Measurements from ENCODE around the gene NTM.

NTM gene

GRCh38 chr11:131656179-131656838 lies 285.9 kb downstream of the NTM start:
- DNase-seq, result no peak

GRCh38 chr11:131656839-131657211 lies 286.4 kb downstream of the NTM start:
- DNase-seq, result no peak

- DNase-seq, result no peak
These were observed 288.0 kb downstream of the NTM start for GRCh38 chr11:131658414-131658813.

- no peak for DNase-seq
These were observed 288.5 kb downstream of the NTM start for GRCh38 chr11:131658952-131659351.

GRCh38 chr11:131659931-131660330 lies 289.5 kb downstream of the NTM start:
- DNase-seq, result no peak

- DNase-seq, result no peak
These were observed 290.7 kb downstream of the NTM start for GRCh38 chr11:131661132-131661531.

- no peak for DNase-seq
These were observed 292.0 kb downstream of the NTM start for GRCh38 chr11:131662317-131662972.

- no peak for DNase-seq
These were observed 292.6 kb downstream of the NTM start for GRCh38 chr11:131662993-131663392.

GRCh38 chr11:131663405-131664200 lies 293.2 kb downstream of the NTM start:
- DNase-seq, result no peak

- DNase-seq, result no peak
These were observed 293.9 kb downstream of the NTM start for GRCh38 chr11:131664293-131664692.

GRCh38 chr11:131664816-131665215 lies 294.4 kb downstream of the NTM start:
- DNase-seq, result no peak

GRCh38 chr11:131665344-131665968 lies 295.0 kb downstream of the NTM start:
- no peak for DNase-seq

- DNase-seq, result no peak
These were observed 295.6 kb downstream of the NTM start for GRCh38 chr11:131666006-131666405.

- DNase-seq, result no peak
These were observed 296.2 kb downstream of the NTM start for GRCh38 chr11:131666617-131667016.

GRCh38 chr11:131667566-131667965 lies 297.2 kb downstream of the NTM start:
- no peak for DNase-seq

GRCh38 chr11:131668500-131669400 lies 298.3 kb downstream of the NTM start:
- DNase-seq, result peak in 1 of 2 experiments; percentile 3

GRCh38 chr11:131669401-131669780 lies 299.0 kb downstream of the NTM start:
- DNase-seq, result no peak

GRCh38 chr11:131670876-131671275 lies 300.5 kb downstream of the NTM start:
- DNase-seq, result no peak

- DNase-seq, result no peak
These were observed 300.9 kb downstream of the NTM start for GRCh38 chr11:131671320-131671719.

- DNase-seq, result no peak
These were observed 301.3 kb downstream of the NTM start for GRCh38 chr11:131671734-131672133.

GRCh38 chr11:131672191-131672590 lies 301.8 kb downstream of the NTM start:
- no peak for DNase-seq

GRCh38 chr11:131674051-131674755 lies 303.8 kb downstream of the NTM start:
- DNase-seq, result peak; percentile 17 to 29

All from Kasumi-1 (cell line).